ENCODE results near the gene ZP4.

DNA sequence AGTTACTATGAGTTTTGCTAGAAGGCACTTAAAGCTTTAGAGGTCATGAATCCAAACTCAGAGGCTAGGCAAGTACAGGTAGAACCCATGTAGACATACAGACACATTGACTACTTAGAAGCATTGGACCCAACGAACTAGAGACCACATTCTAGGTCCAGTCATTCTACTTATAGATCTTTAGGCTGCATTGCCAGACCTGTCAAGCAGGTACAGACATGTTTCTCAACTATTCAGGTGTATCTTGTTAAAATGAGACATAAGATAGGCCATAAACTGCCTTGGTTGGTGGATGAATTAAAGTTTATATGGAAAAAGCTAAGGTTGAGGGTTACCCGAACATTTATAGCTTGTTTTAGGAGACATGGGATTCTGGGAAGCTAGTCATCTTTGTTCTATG lies 6.5 kb downstream of the ZP4 start:
- TF ChIP-seq EZH2 (optimal IDR thresholded peaks at IDR 0.05; ENCODE audit: low read depth, low read length), result no peak
- TF ChIP-seq, protein P1, sequence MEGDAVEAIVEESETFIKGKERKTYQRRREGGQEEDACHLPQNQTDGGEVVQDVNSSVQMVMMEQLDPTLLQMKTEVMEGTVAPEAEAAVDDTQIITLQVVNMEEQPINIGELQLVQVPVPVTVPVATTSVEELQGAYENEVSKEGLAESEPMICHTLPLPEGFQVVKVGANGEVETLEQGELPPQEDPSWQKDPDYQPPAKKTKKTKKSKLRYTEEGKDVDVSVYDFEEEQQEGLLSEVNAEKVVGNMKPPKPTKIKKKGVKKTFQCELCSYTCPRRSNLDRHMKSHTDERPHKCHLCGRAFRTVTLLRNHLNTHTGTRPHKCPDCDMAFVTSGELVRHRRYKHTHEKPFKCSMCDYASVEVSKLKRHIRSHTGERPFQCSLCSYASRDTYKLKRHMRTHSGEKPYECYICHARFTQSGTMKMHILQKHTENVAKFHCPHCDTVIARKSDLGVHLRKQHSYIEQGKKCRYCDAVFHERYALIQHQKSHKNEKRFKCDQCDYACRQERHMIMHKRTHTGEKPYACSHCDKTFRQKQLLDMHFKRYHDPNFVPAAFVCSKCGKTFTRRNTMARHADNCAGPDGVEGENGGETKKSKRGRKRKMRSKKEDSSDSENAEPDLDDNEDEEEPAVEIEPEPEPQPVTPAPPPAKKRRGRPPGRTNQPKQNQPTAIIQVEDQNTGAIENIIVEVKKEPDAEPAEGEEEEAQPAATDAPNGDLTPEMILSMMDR (IDR thresholded peaks at IDR 0.05; ENCODE audit: low read length), result no peak

All from MM.1S (cell line).